Ureter (tissue), 1 donor: ENCODE results near the gene MLPH. TPM values are rescaled to one million over a fixed set of nuclear protein-coding genes. Genes with fewer than 3 reads are reported as not detected.
"Not testable (repeated sequence)": the region's sequence is repeated elsewhere in the genome, so short reads cannot be mapped to it uniquely, and the experiment has no call there.

Experiments
- DNase-seq: peaks from one replicate; pipeline ENCODE4 v3.0.0-alpha.2; 2020; ENCODE audit warnings: low spot score
- total RNA-seq: library from RNA; stranded (reverse); gene quantifications from one replicate; pipeline ENCODE4 v1.2.4, GENCODE V29; 2023
- donor health status: DM: yes; HTN: yes; CAD: no.

Gene MLPH
- total RNA-seq, 1 donor from 2014 or later: 236 TPM

- no peak for DNase-seq
Observed at GRCh38 chr2:237583385-237584295, 96.6 kb downstream of the MLPH start.

GRCh38 chr2:237585590-237586221 is 98.7 kb downstream of the MLPH start:
- DNase-seq: no peak

DNA sequence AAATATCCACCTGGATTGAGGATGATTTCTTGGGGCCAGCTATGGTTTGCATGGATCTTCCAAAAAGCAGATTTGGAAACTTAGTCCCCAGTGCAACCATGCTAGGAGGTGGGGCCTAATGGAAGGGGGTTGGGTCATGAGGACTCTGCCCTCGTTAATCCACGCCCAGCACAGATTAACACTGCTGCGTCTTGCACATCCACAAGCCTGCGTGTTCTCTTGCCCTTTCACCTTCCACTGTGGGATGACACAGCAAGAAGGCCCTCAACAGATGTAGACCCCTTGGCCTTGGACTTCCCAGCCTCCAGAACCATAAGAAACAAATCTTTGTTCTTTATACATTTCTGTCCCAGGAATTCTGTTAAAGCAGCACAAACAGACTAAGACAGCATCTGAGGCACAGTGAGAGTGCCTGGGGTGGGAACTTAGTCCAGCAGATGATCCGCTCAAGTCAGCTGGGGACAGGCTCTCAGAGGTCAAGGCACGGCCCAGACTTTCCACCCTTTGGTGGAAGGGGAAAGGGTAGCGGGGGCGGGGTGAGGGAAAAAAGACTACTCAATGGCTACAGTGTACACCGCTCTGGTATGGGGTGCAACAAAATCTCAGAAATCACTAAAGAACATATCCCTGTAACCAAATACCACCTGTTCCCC is 101.1 kb downstream of the MLPH start:
- DNase-seq: no peak

GRCh38 chr2:237590272-237591140 is 103.5 kb downstream of the MLPH start, which contains the start of gene RAB17:
RAB17 (minus strand) TSS chr2:237590734; CDS start chr2:237586154, 4,580 bp downstream.
- peak; percentile 68 for DNase-seq

- DNase-seq: no peak
Observed at GRCh38 chr2:237591141-237591881, 104.3 kb downstream of the MLPH start.

- DNase-seq: no peak
Observed at GRCh38 chr2:237592425-237592980, 105.5 kb downstream of the MLPH start.

DNA sequence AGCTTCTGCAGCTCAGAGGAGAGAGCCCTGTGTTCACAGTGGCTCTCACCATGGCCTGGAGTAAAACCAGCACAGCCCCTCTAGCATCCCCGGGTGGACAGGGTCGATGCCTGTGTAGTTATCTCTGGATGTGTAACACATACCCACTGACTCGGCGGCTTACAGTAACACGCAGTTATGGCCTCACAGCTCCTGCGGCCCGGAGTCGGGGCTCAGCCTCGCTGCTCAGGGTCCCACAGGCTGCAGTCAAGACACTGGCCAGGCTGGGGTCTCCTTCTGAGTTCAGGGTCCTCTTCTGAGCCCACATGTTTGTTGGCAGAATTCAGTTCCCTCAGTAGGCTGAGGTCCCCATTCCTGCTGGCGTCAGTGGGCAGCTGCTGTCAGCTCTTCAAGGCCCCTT is 106.0 kb downstream of the MLPH start:
- DNase-seq: no peak

- DNase-seq: no peak
Observed at GRCh38 chr2:237593596-237594320, 106.7 kb downstream of the MLPH start.

DNA sequence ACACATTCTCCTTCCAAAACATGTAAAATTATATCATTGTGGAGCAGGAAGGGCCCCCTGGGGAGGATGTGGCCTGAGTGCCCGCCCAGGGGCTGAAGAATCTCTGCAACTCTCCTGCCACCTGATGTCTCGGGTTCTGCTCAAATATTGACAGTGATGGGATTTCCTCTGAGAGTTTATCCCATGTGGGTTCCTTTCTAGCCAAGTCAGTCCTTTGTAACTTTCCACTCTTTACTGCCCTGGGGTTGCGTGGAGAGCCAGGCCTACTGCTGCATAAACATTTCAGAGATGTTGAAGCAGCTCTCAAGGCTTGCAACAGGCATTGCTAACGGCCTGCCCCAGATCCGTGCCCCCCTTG is 107.4 kb downstream of the MLPH start:
- no peak for DNase-seq

GRCh38 chr2:237595829-237596519 is 108.9 kb downstream of the MLPH start:
- DNase-seq: not testable (repeated sequence)

- DNase-seq: no peak
Observed at GRCh38 chr2:237596520-237597195, 109.6 kb downstream of the MLPH start.

DNA sequence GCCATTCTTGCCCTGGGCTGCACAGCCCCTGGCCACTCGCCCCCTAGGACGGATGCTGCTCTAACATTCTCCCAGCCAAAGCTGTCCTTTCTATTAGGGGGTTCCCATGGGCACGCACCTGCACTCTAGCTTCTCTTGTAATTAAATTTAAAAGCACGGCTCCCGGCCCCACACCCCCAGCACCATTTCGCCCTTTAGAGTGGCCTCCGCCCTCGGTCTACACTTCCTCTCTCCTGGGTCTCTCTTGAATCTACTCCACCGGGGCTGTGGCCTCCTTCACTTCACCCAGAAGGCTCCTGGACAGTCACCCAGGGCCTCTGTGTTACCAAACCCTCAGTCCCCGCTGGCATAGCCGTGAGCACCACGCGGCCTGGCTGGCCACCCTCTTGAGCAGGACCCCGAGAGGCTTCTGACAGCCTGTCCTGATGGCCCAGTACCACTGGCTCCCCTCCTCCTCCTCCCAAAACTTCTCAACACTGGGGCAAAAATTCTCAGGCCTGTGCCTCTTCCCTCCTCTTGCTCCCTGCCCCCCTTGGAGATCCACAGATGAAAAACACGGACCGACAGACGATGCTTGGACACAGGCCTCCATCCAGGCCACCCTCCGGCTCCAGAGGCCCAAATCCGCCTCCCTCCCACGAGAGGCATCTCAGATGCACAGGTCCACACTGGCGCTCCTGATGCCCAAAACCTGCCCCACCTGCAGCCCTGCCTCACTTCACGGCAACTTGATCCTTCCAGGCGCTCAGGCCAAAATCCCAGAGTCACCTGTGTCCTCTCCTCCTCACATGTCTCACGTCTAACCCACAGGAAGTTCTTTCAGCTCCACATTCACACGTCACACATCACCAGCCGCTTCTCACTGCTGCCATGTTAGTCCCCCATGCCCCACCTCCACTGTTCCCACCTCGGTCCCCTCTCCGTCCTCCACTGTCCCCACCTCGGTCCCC is 110.4 kb downstream of the MLPH start:
- no peak for DNase-seq

GRCh38 chr2:237598468-237599208 is 111.6 kb downstream of the MLPH start:
- DNase-seq: no peak

DNA sequence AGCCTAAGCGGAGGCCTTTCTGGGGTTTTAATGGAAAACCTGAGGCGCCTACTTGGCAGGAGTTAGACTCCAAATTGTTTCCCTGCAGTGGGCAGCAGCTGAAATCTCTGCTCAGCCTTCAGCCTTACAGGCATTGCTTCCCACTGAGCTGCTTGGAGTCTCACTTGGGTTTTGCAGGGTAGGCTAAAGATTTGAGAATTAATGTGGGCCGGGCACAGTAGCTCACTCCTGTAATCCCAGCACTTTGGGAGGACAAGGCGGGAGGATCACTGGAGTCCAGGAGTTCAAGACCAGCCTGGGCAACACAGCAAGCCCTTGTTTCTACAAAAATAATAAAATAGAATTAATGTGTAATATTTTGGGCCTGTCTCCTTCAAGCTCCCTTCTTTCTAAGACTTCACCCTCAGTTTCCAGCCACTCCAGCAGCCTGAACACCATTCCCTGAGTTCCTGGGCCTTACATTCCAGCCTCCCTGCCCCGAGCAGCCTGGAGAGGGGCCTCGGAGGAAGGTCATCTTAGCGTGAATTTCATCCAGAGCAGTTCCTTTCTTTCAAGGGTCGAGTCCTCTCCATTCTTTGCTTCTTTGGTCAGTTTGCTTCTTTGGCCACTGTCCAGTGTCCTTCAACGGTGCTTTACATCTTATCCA is 112.5 kb downstream of the MLPH start:
- no peak for DNase-seq

GRCh38 chr2:237600205-237600846 is 113.3 kb downstream of the MLPH start:
- peak; percentile 69 for DNase-seq
